Fibroblast of gingiva (primary cell): ENCODE data around the gene STMP1.

Experiments
- DNase-seq: peaks from one replicate; pipeline ENCODE4 v3.0.0-alpha.2; 2011; ENCODE audit warnings: low read depth

The STMP1 gene

GRCh38 chr7:135719688-135720087, 57.4 kb downstream of the STMP1 start:
- DNase-seq: no peak

GRCh38 chr7:135721198-135721820, 59.0 kb downstream of the STMP1 start:
- DNase-seq: no peak

GRCh38 chr7:135723411-135723810, 61.1 kb downstream of the STMP1 start:
- DNase-seq: no peak
